GM12872 (cell line): Measurements from ENCODE around the gene SIT1.

Experiments
- TF ChIP-seq, protein P1 (sequence below): IDR thresholded peaks from 3 replicates; pipeline ENCODE4 v1.5.1; 2011; ENCODE audit warnings: low read depth, mild to moderate bottlenecking, low read length, moderate library complexity; ENCODE audit not compliant: insufficient read depth

Gene SIT1

GRCh38 chr9:35661756-35662350, 11.1 kb upstream of the SIT1 start:
- TF ChIP-seq, protein P1, sequence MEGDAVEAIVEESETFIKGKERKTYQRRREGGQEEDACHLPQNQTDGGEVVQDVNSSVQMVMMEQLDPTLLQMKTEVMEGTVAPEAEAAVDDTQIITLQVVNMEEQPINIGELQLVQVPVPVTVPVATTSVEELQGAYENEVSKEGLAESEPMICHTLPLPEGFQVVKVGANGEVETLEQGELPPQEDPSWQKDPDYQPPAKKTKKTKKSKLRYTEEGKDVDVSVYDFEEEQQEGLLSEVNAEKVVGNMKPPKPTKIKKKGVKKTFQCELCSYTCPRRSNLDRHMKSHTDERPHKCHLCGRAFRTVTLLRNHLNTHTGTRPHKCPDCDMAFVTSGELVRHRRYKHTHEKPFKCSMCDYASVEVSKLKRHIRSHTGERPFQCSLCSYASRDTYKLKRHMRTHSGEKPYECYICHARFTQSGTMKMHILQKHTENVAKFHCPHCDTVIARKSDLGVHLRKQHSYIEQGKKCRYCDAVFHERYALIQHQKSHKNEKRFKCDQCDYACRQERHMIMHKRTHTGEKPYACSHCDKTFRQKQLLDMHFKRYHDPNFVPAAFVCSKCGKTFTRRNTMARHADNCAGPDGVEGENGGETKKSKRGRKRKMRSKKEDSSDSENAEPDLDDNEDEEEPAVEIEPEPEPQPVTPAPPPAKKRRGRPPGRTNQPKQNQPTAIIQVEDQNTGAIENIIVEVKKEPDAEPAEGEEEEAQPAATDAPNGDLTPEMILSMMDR = no peak

GRCh38 chr9:35660966-35661415, 10.3 kb upstream of the SIT1 start:
- TF ChIP-seq, protein P1 = no peak

DNA sequence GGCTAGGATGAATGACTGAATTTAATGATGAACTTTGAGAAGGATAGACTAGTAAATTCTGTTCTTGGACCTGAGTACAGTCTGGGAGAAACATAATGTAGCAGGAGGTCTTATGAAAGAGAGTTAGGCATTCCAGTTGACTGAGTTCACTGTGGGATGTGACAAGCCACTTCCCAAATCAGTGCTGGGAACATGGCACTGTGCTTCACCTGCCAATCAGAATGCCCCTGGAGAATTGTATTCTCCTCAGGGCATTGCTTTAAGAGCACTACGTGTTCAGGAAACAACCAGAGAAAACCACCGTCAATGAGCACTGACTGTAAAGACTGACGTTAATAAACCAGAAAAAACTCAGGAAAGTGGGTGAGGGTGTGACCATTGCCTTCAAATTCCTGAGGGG, 8.6 kb upstream of the SIT1 start:
- TF ChIP-seq, protein P1 = no peak

DNA sequence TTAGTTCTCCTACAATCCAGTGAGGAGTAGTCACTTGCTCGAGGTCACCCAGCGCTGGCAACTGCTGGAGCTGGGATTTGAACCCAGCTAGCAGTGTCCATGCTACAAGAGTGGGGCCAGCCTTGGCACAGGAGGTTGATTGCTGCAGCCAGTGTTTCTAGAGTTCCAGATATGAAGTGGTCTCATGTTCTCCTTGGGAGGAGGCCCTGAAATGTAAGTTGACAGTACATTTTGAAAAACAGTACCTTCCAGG, 8.2 kb upstream of the SIT1 start:
- TF ChIP-seq, protein P1 = no peak

GRCh38 chr9:35658137-35658967, 7.6 kb upstream of the SIT1 start, which contains the start of gene CCDC107:
Gene CCDC107, plus strand, starts transcription at chr9:35658292. Its CDS starts 88 bp downstream, at chr9:35658380.
- TF ChIP-seq, protein P1 = peak; percentile 66; the same call in 2 of the 3 replicates

DNA sequence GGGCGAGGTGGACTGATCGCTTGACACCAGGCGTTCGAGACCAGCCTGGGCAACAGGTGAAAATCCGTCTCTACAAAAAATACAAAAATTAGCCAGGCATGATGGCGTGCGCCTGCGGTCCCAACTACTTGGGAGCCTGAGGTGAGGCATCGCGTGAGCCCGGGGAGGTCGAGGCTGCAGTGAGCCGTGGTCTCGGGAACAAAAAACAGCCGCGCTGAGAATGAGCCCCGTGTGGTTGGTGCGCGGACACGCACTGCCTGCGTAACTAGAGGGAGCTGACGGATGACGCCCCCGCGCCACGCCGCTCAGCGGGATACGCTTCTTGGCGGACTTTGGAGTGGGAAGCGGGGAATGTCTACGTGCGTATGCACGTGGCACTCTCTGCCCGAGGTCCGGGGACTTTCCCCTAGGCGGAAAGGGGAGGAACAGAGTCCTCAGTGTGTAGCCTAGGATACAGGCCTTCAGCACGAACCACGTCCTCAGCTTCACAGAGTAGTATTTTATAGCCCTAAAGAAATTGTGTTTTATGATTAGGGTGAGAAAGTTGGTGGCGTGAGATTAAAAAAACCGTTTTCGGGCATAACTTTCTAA, 6.9 kb upstream of the SIT1 start, which contains the start of gene RMRP:
TSS of gene RMRP (minus strand) at position 474 of the 591 bp plus-strand sequence.
- TF ChIP-seq, protein P1 = 0 out of 3 replicates have a peak, but pooled peaks have one; percentile 10

GRCh38 chr9:35656831-35657545, 6.3 kb upstream of the SIT1 start:
- TF ChIP-seq, protein P1 = no peak
